Endothelial cell of umbilical vein (primary cell): ENCODE results near the gene TMEM37.
"Not testable (repeated sequence)": the region's sequence is repeated elsewhere in the genome, so short reads cannot be mapped to it uniquely, and the experiment has no call there.

Experiments used
- CTCF ChIP-seq, 2 donors: IDR thresholded peaks; 1 replicate in 1 of 2; 2 replicates in 1 of 2; pipeline ENCODE4 v1.5.1; 2011; ENCODE audit warnings: low read length in 2 of 2, mild to moderate bottlenecking in 2 of 2, moderate library complexity in 2 of 2, control low read depth in 1 of 2, inconsistent platforms in 1 of 2, low read depth in 1 of 2; ENCODE audit not compliant: insufficient read depth in 1 of 2; ENCODE audit errors: extremely low read depth in 1 of 2
- POLR2A ChIP-seq: IDR thresholded peaks from 2 replicates; pipeline ENCODE4 v1.6.1; 2012; ENCODE audit warnings: low read depth, mild to moderate bottlenecking, control low read depth, low read length

- TF ChIP-seq CTCF (IDR thresholded peaks at IDR 0.05; ENCODE audit: extremely low read depth in 1 of 2, insufficient read depth in 1 of 2, low read depth in 1 of 2, low read length in 2 of 2); POLR2A: not testable (repeated sequence)
Observed at GRCh38 chr2:119403618-119404017, 28.0 kb upstream of the TMEM37 start.
